ENCODE measurements around the gene SLC16A7.

SLC16A7 gene

GRCh38 chr12:59715434-59715833 is 119.6 kb downstream of the SLC16A7 start:
- ATAC-seq: no peak
- TF ChIP-seq PPARA (CRISPR knock-in tag; IDR thresholded peaks at IDR 0.05; ENCODE audit: borderline replicate concordance) (no peak), TSHZ2 (CRISPR knock-in tag; IDR thresholded peaks at IDR 0.05) (no peak), ZC3H10 (CRISPR knock-in tag; IDR thresholded peaks at IDR 0.05) (no peak), ZFP30 (CRISPR knock-in tag; IDR thresholded peaks at IDR 0.05) (no peak), CSDC2 (CRISPR knock-in tag; IDR thresholded peaks at IDR 0.05) (no peak), ISL1 (CRISPR knock-in tag; IDR thresholded peaks at IDR 0.05) (no peak), ZNF70 (CRISPR knock-in tag; IDR thresholded peaks at IDR 0.05) (no peak), ESRRG (CRISPR knock-in tag; IDR thresholded peaks at IDR 0.05) (no peak), CREB5 (CRISPR knock-in tag; IDR thresholded peaks at IDR 0.05; ENCODE audit: low read depth) (no peak), OSR1 (CRISPR knock-in tag; IDR thresholded peaks at IDR 0.05) (no peak), SNAI2 (CRISPR knock-in tag; IDR thresholded peaks at IDR 0.05) (no peak), ZNF8 (CRISPR knock-in tag; IDR thresholded peaks at IDR 0.05) (no peak), ZNF565 (CRISPR knock-in tag; conservative IDR thresholded peaks at IDR 0.05; ENCODE audit: low read depth) (no peak), TCF4 (CRISPR knock-in tag; IDR thresholded peaks at IDR 0.05; ENCODE audit: borderline replicate concordance) (no peak), CSRNP3 (CRISPR knock-in tag; IDR thresholded peaks at IDR 0.05) (no peak), RARB (CRISPR knock-in tag; IDR thresholded peaks at IDR 0.05) (no peak), ZFP3 (CRISPR knock-in tag; IDR thresholded peaks at IDR 0.05) (no peak)

- no peak for ATAC-seq
- TF ChIP-seq CSRNP3 (CRISPR knock-in tag; IDR thresholded peaks at IDR 0.05) (no peak), OSR1 (CRISPR knock-in tag; IDR thresholded peaks at IDR 0.05) (no peak), PPARA (CRISPR knock-in tag; IDR thresholded peaks at IDR 0.05; ENCODE audit: borderline replicate concordance) (no peak), RARB (CRISPR knock-in tag; IDR thresholded peaks at IDR 0.05) (no peak), CREB5 (CRISPR knock-in tag; IDR thresholded peaks at IDR 0.05; ENCODE audit: low read depth) (no peak), ZFP30 (CRISPR knock-in tag; IDR thresholded peaks at IDR 0.05) (no peak), ZFP3 (CRISPR knock-in tag; IDR thresholded peaks at IDR 0.05) (no peak)
These were observed 120.2 kb downstream of the SLC16A7 start for GRCh38 chr12:59716043-59716442.

- no peak for ATAC-seq
- TF ChIP-seq GLIS3 (CRISPR knock-in tag; IDR thresholded peaks at IDR 0.05) (no peak), CSDC2 (CRISPR knock-in tag; IDR thresholded peaks at IDR 0.05) (no peak), ZNF70 (CRISPR knock-in tag; IDR thresholded peaks at IDR 0.05) (no peak), ZC3H10 (CRISPR knock-in tag; IDR thresholded peaks at IDR 0.05) (no peak), PATZ1 (CRISPR knock-in tag; IDR thresholded peaks at IDR 0.05; ENCODE audit: borderline replicate concordance) (no peak), ISL1 (CRISPR knock-in tag; IDR thresholded peaks at IDR 0.05) (no peak), POU6F1 (CRISPR knock-in tag; IDR thresholded peaks at IDR 0.05; ENCODE audit: borderline replicate concordance, low read depth) (no peak), TCF4 (CRISPR knock-in tag; IDR thresholded peaks at IDR 0.05; ENCODE audit: borderline replicate concordance) (no peak), TOX (CRISPR knock-in tag; IDR thresholded peaks at IDR 0.05; ENCODE audit: borderline replicate concordance) (no peak), CREB5 (CRISPR knock-in tag; IDR thresholded peaks at IDR 0.05; ENCODE audit: low read depth) (no peak), SNAI2 (CRISPR knock-in tag; IDR thresholded peaks at IDR 0.05) (no peak), ZFP30 (CRISPR knock-in tag; IDR thresholded peaks at IDR 0.05) (no peak), ZNF8 (CRISPR knock-in tag; IDR thresholded peaks at IDR 0.05) (no peak), ARNTL (CRISPR knock-in tag; IDR thresholded peaks at IDR 0.05; ENCODE audit: borderline replicate concordance, low read depth) (no peak)
These were observed 121.6 kb downstream of the SLC16A7 start for GRCh38 chr12:59717436-59717835.
